K562 treated with DMSO at 1 percent for 4 hours (cell line): ENCODE results near the gene DOCK9. TPM values are rescaled to one million over a fixed set of nuclear protein-coding genes. Genes with fewer than 3 reads are reported as not detected.

Experiments
- total RNA-seq: library from RNA; unstranded; fragments of 300-600 nt; gene quantifications from 2 replicates; pipeline ENCODE4 v1.2.3, GENCODE V29; 2022; ENCODE audit not compliant: insufficient read depth

DOCK9 gene, protein sequence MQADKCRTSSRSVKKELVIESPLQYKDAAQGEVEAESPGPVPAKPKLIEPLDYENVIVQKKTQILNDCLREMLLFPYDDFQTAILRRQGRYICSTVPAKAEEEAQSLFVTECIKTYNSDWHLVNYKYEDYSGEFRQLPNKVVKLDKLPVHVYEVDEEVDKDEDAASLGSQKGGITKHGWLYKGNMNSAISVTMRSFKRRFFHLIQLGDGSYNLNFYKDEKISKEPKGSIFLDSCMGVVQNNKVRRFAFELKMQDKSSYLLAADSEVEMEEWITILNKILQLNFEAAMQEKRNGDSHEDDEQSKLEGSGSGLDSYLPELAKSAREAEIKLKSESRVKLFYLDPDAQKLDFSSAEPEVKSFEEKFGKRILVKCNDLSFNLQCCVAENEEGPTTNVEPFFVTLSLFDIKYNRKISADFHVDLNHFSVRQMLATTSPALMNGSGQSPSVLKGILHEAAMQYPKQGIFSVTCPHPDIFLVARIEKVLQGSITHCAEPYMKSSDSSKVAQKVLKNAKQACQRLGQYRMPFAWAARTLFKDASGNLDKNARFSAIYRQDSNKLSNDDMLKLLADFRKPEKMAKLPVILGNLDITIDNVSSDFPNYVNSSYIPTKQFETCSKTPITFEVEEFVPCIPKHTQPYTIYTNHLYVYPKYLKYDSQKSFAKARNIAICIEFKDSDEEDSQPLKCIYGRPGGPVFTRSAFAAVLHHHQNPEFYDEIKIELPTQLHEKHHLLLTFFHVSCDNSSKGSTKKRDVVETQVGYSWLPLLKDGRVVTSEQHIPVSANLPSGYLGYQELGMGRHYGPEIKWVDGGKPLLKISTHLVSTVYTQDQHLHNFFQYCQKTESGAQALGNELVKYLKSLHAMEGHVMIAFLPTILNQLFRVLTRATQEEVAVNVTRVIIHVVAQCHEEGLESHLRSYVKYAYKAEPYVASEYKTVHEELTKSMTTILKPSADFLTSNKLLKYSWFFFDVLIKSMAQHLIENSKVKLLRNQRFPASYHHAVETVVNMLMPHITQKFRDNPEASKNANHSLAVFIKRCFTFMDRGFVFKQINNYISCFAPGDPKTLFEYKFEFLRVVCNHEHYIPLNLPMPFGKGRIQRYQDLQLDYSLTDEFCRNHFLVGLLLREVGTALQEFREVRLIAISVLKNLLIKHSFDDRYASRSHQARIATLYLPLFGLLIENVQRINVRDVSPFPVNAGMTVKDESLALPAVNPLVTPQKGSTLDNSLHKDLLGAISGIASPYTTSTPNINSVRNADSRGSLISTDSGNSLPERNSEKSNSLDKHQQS (N-terminal part only)
- 7.8 and 11.2 TPM in 2 replicates for total RNA-seq

DNA sequence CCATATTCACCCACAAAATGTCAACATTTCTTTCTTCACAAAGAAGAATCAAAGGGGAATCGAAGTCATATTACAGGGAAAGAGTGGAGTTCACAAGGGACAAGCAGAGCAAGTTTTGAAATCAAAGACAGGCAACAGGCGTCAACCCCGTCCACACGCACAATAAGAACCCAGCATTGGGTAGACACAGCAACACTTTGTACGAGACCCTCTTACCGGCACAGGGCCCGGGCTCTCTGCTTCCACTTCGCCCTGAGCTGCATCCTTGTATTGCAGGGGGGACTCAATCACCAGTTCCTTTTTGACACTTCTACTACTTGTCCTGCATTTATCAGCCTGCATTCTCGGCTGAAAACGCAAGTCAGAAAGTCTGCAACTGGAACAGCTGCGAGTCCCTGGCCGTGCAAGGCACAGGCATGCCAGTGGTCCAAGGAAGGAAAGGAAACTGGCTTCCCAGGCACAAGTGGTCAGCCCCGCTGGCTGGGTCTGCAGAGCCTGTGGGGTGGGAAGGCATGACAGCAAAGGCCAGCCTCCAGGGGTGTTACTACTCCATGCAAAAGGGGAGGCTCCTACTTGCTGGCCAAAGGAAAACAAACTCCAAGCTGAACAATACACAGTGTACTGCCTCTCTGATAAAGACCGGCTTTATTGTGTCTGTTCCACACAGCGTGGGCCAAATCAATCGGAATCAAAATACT is at the start of gene DOCK9:
TSS of gene DOCK9 (minus strand) at position 497 of the 698 bp plus-strand sequence. CDS start at position 342, 155 bp downstream.

DNA sequence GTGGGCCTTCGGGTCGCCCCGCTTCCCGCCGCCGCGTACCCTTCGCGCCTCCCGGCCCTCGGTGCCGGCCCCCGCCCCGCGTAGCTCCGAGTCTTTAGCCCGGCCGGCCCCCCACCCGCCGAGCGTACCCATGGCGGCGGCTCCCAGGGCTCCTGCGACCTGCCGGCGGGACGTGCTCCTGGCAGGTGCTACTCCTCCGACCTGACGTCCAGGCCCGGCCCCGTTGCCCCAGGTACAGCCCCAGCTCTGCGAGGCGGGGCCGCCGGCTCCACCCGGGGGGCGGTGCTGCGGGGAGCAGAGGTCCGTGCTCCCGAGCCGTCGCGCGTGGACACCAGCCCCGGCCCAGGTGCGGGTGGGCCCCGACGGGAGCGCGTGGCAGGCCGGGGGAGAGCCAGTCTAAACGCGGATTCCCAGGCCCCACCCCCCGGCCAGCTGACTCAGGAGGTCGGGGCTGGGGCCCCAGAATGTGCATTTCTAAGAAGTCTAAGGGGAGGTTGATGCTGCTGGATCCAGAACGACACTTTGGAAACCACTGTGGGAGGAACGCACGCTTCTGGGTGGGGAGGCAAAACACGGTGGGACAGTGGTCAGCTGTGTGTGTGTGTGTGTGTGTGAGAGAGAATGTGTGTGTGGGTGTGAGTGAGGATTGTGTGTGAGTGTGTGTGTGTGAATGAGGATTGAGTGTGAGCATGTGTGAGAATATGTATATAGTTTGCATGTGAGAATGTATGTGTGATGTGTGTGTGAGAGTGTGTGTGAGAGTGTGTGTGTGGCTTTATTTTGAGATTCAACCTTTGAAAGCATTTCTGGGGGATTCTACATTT is 225.2 kb downstream of the DOCK9 start, which contains the start of gene SLC15A1:
TSS of gene SLC15A1 (minus strand) at position 206 of the 824 bp plus-strand sequence. CDS start at position 132, 74 bp downstream.

Other genes with a start within 250 kb of the DOCK9 start
- gene SLC15A1, start 225.4 kb downstream of the DOCK9 start, total RNA-seq: not detected in 2 replicates
- gene UBAC2, start 222.8 kb upstream of the DOCK9 start, total RNA-seq: 39.9 and 52.3 TPM in 2 replicates